KMS-11 (cell line): ENCODE measurements around the gene PFKL.

Experiments used
- H2AFZ ChIP-seq: fragments of 200-600 bp; sonication (generic); 2 replicates; pipeline ENCODE4 v1.6.1; 2016; ENCODE audit warnings: antibody characterized with exemption, mixed run types, low read depth
- H3K27ac ChIP-seq: fragments of 200-600 bp; sonication (generic); 2 replicates; pipeline ENCODE4 v1.6.1; 2016; ENCODE audit warnings: mild to moderate bottlenecking, mixed run types
- H3K27me3 ChIP-seq: fragments of 200-600 bp; sonication (generic); 2 replicates; pipeline ENCODE4 v1.6.1; 2017; ENCODE audit warnings: mild to moderate bottlenecking, low read depth, mixed run types, moderate library complexity; ENCODE audit not compliant: insufficient read depth
- H3K36me3 ChIP-seq: fragments of 200-600 bp; sonication (generic); 2 replicates; pipeline ENCODE4 v1.6.1; 2017; ENCODE audit warnings: mild to moderate bottlenecking, mixed run types; ENCODE audit not compliant: insufficient read depth
- H3K4me1 ChIP-seq: fragments of 200-600 bp; sonication (generic); 2 replicates; pipeline ENCODE4 v1.6.1; 2016; ENCODE audit warnings: mild to moderate bottlenecking, low read depth, mixed run types; ENCODE audit not compliant: poor library complexity, severe bottlenecking
- H3K4me2 ChIP-seq: fragments of 200-600 bp; sonication (generic); 2 replicates; pipeline ENCODE4 v1.7.0; 2016; ENCODE audit warnings: mild to moderate bottlenecking, mixed run types
- H3K4me3 ChIP-seq: fragments of 200-600 bp; sonication (generic); IDR thresholded peaks from 2 replicates; pipeline ENCODE4 v1.6.1; 2017; ENCODE audit warnings: low read depth, low read length, mixed read lengths; ENCODE audit not compliant: insufficient read depth
- H3K79me2 ChIP-seq: fragments of 200-600 bp; sonication (generic); 2 replicates; pipeline ENCODE4 v1.6.1; 2016; ENCODE audit warnings: low read depth, mixed run types; ENCODE audit not compliant: insufficient read depth
- H3K9ac ChIP-seq: fragments of 200-600 bp; sonication (generic); 2 replicates; pipeline ENCODE4 v1.6.1; 2016; ENCODE audit warnings: mild to moderate bottlenecking, mixed run types
- H4K20me1 ChIP-seq: fragments of 200-600 bp; sonication (generic); 2 replicates; pipeline ENCODE4 v1.6.1; 2016; ENCODE audit warnings: mild to moderate bottlenecking, mixed run types; ENCODE audit not compliant: insufficient read depth
- TF ChIP-seq, protein P1 (sequence below): fragments of 200-600 bp; sonication (generic); conservative IDR thresholded peaks from 2 replicates; pipeline ENCODE4 v1.6.1; 2017; ENCODE audit warnings: low read depth, mild to moderate bottlenecking, antibody characterized with exemption, low read length, moderate library complexity, mixed read lengths

Gene PFKL

DNA sequence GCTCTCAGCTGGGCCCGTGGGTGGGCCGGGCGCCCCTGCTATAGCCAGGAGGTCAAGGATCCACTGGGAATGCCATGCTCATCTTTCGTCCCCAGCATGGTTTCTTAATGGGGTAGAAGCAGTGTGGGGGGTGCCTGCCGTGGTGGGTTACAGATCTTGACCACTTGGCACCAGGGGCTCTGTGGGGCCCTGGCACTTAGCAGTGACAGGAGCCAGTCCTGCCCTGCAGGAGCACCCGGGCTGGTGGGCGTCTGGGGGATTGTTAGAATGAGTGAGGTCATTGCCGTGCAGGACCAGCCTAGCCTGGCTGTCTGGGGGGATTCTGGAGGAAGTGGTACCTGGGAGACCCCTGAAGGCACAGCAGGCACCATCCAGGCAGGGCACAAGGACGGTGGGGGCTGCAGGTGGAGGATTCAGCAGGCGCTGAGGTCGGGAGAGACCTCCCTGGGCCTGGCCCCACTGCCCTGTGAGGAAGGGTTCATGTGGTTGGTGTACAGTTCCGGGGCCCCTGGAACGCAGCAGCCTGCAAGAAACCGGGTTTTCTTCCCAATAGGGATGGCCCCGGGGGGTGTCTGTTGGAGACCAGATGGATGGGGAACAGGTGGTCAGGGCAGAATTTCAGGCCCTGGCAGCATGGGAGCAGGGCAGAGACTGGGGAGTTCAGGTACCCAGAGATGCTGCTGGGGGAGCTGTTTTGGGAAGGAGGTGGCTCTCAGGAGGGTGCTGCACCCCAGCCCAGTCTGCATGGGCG is 9.4 kb upstream of the PFKL start:
- Histone ChIP-seq H2AFZ (no peak overlapping the region), H3K36me3 (no peaks in the 10 kb centered on the region), H4K20me1 (no peaks in the 10 kb centered on the region), H3K27me3 (peaks cover 65% of the 10 kb centered on the region), H3K4me3 (no peak overlapping the region), H3K9ac (no peak overlapping the region), H3K4me2 (no peak overlapping the region), H3K27ac (no peak overlapping the region), H3K79me2 (no peaks in the 10 kb centered on the region), H3K4me1 (peaks cover 6% of the 10 kb centered on the region)
- TF ChIP-seq, protein P1, sequence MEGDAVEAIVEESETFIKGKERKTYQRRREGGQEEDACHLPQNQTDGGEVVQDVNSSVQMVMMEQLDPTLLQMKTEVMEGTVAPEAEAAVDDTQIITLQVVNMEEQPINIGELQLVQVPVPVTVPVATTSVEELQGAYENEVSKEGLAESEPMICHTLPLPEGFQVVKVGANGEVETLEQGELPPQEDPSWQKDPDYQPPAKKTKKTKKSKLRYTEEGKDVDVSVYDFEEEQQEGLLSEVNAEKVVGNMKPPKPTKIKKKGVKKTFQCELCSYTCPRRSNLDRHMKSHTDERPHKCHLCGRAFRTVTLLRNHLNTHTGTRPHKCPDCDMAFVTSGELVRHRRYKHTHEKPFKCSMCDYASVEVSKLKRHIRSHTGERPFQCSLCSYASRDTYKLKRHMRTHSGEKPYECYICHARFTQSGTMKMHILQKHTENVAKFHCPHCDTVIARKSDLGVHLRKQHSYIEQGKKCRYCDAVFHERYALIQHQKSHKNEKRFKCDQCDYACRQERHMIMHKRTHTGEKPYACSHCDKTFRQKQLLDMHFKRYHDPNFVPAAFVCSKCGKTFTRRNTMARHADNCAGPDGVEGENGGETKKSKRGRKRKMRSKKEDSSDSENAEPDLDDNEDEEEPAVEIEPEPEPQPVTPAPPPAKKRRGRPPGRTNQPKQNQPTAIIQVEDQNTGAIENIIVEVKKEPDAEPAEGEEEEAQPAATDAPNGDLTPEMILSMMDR = no peak

DNA sequence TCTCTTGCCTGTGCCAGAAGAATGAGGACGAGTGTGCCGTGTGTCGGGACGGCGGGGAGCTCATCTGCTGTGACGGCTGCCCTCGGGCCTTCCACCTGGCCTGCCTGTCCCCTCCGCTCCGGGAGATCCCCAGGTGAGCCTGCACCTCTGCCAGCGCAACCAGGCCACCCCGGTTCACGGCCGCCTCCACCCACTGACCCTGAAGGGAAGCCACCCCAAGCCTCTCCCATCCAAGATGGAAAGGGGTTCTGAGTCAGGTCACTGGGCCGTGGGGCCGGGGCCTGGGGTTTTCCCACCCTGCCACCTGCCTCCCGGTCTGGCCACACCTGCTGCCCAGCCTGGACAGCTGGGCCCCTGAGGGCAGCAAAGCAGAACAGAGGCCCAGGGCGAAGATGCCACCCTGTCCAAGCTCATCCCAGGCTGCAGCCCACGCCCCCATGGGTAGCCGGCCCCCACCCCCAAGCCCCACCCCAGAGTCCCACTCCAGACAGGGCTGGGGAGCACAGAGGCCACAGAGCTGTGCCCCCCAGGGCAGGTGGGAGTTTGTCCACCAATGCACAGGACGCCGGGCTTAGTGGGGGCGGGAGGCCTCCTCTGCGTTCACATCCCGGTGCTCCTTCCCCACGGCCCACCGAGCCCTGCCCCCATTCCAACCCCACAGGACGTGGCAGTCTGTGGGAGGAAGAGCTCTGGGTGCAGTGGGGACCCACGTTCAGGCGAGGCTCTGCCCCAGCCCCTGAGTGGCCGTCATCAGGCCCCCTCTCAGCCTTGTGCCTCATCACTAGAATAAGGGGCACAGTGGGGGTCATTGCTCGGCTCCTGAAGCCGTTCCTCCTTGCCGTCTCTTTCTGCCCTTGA is 8.5 kb upstream of the PFKL start:
- Histone ChIP-seq H3K36me3 (no peaks in the 10 kb centered on the region), H3K27ac (no peak overlapping the region), H3K4me3 (no peak overlapping the region), H3K9ac (no peak overlapping the region), H4K20me1 (no peaks in the 10 kb centered on the region), H3K79me2 (no peaks in the 10 kb centered on the region), H2AFZ (no peak overlapping the region), H3K4me2 (no peak overlapping the region), H3K27me3 (peaks cover 61% of the 10 kb centered on the region), H3K4me1 (peaks cover 13% of the 10 kb centered on the region)
- TF ChIP-seq, protein P1 = no peak

DNA sequence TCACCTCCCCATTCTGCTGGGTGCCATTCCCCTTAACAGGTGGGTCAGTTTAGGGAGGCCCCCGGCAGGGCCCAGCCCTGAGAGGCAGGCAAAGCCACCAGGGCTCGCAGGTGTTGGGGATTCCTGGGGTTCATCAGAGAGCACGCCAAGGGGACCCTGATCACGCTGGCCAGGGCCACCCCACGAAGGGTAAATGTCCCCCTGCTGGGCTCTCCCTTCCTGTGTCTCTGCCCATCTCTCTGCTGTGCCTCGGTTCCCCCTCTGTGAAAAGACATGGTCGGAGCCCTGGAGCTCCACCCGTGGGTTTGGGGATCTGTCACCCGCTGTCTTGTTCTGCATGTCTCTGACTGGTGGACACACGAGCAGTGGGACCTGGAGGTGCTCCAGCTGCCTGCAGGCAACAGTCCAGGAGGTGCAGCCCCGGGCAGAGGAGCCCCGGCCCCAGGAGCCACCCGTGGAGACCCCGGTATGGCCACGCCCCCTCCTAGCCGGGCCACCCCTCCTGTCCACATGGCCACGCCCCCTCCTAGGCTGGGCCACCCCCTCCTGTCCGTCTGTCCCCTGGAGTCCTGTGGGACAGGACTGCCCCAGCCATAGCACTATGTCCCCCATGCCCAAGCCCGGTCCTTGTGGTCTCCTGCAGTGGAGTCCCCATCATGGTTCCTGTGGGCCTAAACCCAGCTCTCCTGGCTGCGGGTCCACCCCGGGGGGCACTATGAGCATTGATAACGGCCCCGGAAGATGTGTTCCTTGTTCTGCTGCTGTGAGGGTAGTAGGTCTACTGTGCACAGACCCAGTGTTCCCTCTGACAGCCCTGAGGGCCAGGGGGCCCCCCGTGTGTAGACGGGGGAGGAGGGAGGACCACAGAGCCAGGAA is 7.7 kb upstream of the PFKL start:
- H3K4me3 ChIP-seq = no peak overlapping the region
- peaks cover 53% of the 10 kb centered on the region for H3K27me3 ChIP-seq
- peaks cover 18% of the 10 kb centered on the region for H3K4me1 ChIP-seq
- H3K9ac ChIP-seq = no peak overlapping the region
- TF ChIP-seq, protein P1 = no peak
- no peak overlapping the region for H3K27ac ChIP-seq
- no peak overlapping the region for H3K4me2 ChIP-seq
- no peak overlapping the region for H2AFZ ChIP-seq
- no peaks in the 10 kb centered on the region for H3K36me3 ChIP-seq
- H3K79me2 ChIP-seq = no peaks in the 10 kb centered on the region
- H4K20me1 ChIP-seq = no peaks in the 10 kb centered on the region

- TF ChIP-seq, protein P1 = no peak
- Histone ChIP-seq H3K4me2 (no peak overlapping the region), H2AFZ (no peak overlapping the region), H3K79me2 (no peaks in the 10 kb centered on the region), H3K9ac (no peak overlapping the region), H3K4me1 (peaks cover 25% of the 10 kb centered on the region), H3K27me3 (peaks cover 47% of the 10 kb centered on the region), H4K20me1 (no peaks in the 10 kb centered on the region), H3K36me3 (no peaks in the 10 kb centered on the region), H3K4me3 (no peak overlapping the region), H3K27ac (no peak overlapping the region)
These were observed 7.0 kb upstream of the PFKL start for GRCh38 chr21:44292812-44293195.
